ENCODE results near the gene ASTN2. TPM values are rescaled to one million over a fixed set of nuclear protein-coding genes. Genes with fewer than 3 reads are reported as not detected.

Gene ASTN2
- total RNA-seq, 2 donors from 2014 or later = 113 to 153 TPM

DNA sequence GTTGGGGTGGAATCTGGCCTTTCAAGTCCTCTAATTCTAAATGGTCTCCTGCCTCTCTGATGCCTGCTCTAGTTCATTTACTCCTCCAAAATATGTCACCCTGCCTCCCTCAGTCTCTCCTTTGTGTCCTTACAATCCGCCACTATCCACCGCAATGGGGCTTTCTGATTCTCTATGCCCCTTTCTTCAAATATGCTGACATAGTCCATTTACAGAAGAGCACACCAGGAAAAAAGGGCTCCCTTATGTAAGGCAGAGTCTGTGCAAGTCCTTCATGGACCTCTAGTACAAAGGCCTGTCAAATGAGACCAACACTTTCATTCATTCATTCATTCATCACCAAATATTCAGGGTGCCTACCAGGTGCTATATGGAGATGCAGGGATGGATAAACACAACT lies 2.0 kb upstream of the ASTN2 start:
- TF ChIP-seq POLR2AphosphoS5 (IDR thresholded peaks at IDR 0.05) (no peak), POLR2A (IDR thresholded peaks at IDR 0.05) (no peak)
- TF ChIP-seq, protein P1, sequence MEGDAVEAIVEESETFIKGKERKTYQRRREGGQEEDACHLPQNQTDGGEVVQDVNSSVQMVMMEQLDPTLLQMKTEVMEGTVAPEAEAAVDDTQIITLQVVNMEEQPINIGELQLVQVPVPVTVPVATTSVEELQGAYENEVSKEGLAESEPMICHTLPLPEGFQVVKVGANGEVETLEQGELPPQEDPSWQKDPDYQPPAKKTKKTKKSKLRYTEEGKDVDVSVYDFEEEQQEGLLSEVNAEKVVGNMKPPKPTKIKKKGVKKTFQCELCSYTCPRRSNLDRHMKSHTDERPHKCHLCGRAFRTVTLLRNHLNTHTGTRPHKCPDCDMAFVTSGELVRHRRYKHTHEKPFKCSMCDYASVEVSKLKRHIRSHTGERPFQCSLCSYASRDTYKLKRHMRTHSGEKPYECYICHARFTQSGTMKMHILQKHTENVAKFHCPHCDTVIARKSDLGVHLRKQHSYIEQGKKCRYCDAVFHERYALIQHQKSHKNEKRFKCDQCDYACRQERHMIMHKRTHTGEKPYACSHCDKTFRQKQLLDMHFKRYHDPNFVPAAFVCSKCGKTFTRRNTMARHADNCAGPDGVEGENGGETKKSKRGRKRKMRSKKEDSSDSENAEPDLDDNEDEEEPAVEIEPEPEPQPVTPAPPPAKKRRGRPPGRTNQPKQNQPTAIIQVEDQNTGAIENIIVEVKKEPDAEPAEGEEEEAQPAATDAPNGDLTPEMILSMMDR (IDR thresholded peaks at IDR 0.05) = no peak
- Histone ChIP-seq H3K4me3 (no peak overlapping the region), H3K36me3 (no peaks in the 10 kb centered on the region), H3K27ac (no peak overlapping the region), H3K27me3 (replicated peaks; ENCODE audit: insufficient read depth) (no peaks in the 10 kb centered on the region), H3K9me3 (no peaks in the 10 kb centered on the region), H3K4me1 (replicated peaks) (no peaks in the 10 kb centered on the region)
- DNase-seq (ENCODE audit: low spot score) = no peak
- WGBS = 96% methylated on average over 2 of the region's 2 CpGs
- intact Hi-C loops (cut with DNase I) = loop anchor here (10.0 kb wide), 1 partner anchor 172 kb away; no protein-coding TSS in a partner anchor

DNA sequence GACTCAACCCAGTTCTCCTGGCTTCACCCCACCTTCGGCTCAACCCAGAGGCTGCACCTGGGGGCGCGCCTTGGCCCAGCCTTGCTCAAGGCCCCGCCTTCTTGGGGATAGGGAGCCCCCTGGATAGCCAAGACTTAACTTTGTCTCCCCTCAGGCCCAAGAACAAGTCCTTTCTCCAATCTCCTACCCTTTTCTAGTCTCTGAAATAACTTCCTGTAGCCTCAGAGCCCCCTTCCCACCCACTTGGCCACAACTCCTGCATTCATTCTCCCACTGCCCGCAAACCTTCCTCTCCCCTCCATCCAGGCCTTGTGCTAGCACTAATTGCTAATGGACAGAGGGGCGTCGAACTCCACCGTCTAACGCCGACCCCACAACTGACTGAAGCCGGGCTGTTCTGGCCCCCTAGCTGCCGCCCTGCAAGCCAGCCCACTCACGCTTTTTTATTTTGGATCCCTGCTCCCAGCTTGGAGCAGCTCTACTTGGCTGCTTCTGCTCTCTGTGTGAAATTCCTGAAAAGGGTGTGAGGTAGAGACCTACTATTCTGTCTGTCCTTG lies 579 bp upstream of the ASTN2 start:
- WGBS = 3% methylated on average over 13 of the region's 13 CpGs
- intact Hi-C loops (cut with DNase I) = loop anchor here (10.0 kb wide), 1 partner anchor 171 kb away; no protein-coding TSS in a partner anchor
- Histone ChIP-seq H3K36me3 (no peaks in the 10 kb centered on the region), H3K9me3 (no peaks in the 10 kb centered on the region), H3K4me3 (peak overlapping the region; percentile 54 to 67), H3K4me1 (replicated peaks) (no peaks in the 10 kb centered on the region), H3K27ac (peak overlapping the region; percentile 56 to 77), H3K27me3 (replicated peaks; ENCODE audit: insufficient read depth) (no peaks in the 10 kb centered on the region)
- TF ChIP-seq, protein P1 (IDR thresholded peaks at IDR 0.05) = no peak
- TF ChIP-seq POLR2A (IDR thresholded peaks at IDR 0.05) = no peak
- TF ChIP-seq POLR2AphosphoS5 (IDR thresholded peaks at IDR 0.05) = no peak
- DNase-seq (ENCODE audit: low spot score) = no peak

DNA sequence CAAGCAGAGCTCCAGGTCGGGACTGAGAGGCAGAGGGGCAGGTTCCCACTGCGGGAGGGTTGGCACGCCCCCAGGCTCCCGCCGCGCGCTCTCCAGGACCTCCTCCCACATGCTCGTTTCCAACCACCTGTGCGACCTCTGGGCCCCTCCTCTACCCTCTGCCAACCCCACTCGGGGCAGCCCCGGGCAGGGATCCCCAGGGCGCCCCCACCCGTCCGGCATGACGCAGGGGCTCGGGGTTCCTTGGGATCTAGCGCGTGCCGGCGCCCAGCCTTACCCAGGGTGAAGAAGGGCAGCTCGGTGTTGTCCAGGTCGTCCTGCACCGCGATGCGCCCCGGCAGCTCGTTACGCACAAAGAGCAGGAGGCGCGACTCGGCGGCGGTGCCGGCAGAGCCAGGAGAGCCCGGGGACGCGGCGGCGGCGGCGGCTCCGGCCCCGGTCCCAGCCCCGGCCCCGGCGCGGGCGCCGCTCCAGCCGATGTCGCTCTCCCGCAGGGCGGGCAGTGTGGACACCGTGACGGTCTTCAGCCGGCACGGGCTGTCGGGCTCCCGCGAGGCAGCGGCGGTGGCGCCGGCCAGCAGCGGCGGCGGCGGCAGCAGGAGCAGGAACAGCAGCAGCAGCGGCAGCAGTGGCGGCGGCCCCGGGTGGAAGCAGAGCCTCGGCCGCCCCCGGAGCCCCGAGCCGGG lies 494 bp downstream of the ASTN2 start:
- WGBS = 0% methylated on average over 9 of the region's 77 CpGs
- Histone ChIP-seq H3K36me3 (no peaks in the 10 kb centered on the region), H3K27ac (peak overlapping the region; percentile 56 to 77), H3K27me3 (replicated peaks; ENCODE audit: insufficient read depth) (no peaks in the 10 kb centered on the region), H3K4me3 (peak overlapping the region; percentile 54 to 67), H3K9me3 (no peaks in the 10 kb centered on the region), H3K4me1 (replicated peaks) (no peaks in the 10 kb centered on the region)
- DNase-seq (ENCODE audit: low spot score) = peak; percentile 21
- TF ChIP-seq, protein P1 (IDR thresholded peaks at IDR 0.05) = peak in 1 of 4 experiments; percentile 2
- TF ChIP-seq POLR2AphosphoS5 (IDR thresholded peaks at IDR 0.05) = no peak
- intact Hi-C loops (cut with DNase I) = loop anchor here (10.0 kb wide), 1 partner anchor 170 kb away; no protein-coding TSS in a partner anchor

GRCh38 chr9:117413346-117414219 lies 1.3 kb downstream of the ASTN2 start:
- Histone ChIP-seq H3K4me1 (replicated peaks) (no peaks in the 10 kb centered on the region), H3K9me3 (no peaks in the 10 kb centered on the region), H3K4me3 (peak overlapping the region; percentile 54 to 67), H3K27ac (peak overlapping the region; percentile 56 to 77), H3K27me3 (replicated peaks; ENCODE audit: insufficient read depth) (no peaks in the 10 kb centered on the region), H3K36me3 (no peaks in the 10 kb centered on the region)
- no peak for TF ChIP-seq POLR2A (IDR thresholded peaks at IDR 0.05)
- no peak for TF ChIP-seq POLR2AphosphoS5 (IDR thresholded peaks at IDR 0.05)
- TF ChIP-seq, protein P1 (IDR thresholded peaks at IDR 0.05) = peak in 1 of 4 experiments; percentile 26
- intact Hi-C loops (cut with DNase I) = loop anchor here (10.0 kb wide), 1 partner anchor 169 kb away; no protein-coding TSS in a partner anchor
- 1% methylated on average over 49 of the region's 51 CpGs for WGBS
- peak; percentile 39 for DNase-seq (ENCODE audit: low spot score)

Measured in prostate gland (tissue), 2 donors.